ENCODE data around the gene TRIM36.

The TRIM36 gene, protein sequence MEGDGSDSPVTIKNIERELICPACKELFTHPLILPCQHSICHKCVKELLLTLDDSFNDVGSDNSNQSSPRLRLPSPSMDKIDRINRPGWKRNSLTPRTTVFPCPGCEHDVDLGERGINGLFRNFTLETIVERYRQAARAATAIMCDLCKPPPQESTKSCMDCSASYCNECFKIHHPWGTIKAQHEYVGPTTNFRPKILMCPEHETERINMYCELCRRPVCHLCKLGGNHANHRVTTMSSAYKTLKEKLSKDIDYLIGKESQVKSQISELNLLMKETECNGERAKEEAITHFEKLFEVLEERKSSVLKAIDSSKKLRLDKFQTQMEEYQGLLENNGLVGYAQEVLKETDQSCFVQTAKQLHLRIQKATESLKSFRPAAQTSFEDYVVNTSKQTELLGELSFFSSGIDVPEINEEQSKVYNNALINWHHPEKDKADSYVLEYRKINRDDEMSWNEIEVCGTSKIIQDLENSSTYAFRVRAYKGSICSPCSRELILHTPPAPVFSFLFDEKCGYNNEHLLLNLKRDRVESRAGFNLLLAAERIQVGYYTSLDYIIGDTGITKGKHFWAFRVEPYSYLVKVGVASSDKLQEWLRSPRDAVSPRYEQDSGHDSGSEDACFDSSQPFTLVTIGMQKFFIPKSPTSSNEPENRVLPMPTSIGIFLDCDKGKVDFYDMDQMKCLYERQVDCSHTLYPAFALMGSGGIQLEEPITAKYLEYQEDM

DNA sequence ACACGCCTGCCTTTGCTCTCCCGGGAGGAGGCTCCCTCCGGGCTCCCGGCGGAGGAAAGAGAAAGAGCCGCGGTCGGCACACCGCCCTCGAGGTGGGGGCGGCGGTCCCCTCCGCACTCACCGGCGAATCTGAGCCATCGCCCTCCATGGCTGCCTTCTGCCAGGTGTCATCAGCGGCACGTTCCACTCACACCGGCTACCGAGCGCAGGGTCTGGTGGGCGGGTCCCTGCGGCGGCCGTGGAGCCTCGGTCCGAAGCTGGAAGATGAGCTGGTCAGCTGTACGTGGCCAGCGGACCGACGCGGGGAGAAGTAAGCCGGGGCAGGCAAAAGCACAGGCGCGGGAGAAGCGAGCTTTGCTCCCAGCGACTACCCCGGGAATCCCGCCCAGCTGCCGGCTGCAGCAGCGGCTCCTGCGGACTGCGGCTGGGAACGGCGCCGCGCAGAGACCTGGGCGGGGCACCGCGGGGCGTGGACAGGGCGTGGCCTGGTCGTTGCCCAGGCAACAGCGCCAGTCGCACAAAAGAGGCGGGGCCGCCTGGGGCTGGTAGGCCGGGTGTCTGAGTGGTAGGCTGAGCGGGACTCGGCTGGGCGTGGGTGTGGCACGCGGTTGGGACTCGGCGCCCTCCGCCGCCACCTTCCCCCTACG is at the start of gene TRIM36:
TSS of gene TRIM36 (minus strand) at position 422 of the 647 bp plus-strand sequence. CDS start at position 148, 274 bp downstream.
- DNase-seq (ENCODE audit: low read depth, low spot score), result peak; percentile 94
- in situ Hi-C loops (cut with HindIII; ENCODE audit: low sequenced_read_pairs), result no loop called here
- H3K4me3 ChIP-seq (ENCODE audit: low read depth, low read length), result peak within 1 kb of the TSS; percentile 84
- TF ChIP-seq, protein P1, sequence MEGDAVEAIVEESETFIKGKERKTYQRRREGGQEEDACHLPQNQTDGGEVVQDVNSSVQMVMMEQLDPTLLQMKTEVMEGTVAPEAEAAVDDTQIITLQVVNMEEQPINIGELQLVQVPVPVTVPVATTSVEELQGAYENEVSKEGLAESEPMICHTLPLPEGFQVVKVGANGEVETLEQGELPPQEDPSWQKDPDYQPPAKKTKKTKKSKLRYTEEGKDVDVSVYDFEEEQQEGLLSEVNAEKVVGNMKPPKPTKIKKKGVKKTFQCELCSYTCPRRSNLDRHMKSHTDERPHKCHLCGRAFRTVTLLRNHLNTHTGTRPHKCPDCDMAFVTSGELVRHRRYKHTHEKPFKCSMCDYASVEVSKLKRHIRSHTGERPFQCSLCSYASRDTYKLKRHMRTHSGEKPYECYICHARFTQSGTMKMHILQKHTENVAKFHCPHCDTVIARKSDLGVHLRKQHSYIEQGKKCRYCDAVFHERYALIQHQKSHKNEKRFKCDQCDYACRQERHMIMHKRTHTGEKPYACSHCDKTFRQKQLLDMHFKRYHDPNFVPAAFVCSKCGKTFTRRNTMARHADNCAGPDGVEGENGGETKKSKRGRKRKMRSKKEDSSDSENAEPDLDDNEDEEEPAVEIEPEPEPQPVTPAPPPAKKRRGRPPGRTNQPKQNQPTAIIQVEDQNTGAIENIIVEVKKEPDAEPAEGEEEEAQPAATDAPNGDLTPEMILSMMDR (IDR thresholded peaks at IDR 0.05; ENCODE audit: low read depth, low read length), result no peak

DNA sequence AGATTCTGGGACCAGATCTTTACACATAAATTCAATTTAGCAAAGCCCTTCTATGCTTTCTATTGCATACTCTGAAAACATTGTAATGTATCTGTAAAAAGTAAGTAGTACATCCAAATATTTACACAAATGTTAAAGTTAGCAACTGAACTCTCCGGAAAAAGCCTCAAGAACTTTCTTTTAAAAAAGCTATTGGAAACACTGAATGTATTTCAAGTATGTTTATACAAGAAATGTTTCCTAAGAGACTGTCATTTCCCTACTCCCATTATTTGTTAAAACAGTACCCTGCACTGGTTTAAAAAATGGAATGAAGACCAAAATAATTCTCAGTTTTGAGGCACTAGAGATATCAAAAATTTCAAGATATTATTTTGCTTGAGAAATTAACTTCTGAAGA is 44.8 kb upstream of the TRIM36 start:
- TF ChIP-seq, protein P1 (IDR thresholded peaks at IDR 0.05; ENCODE audit: low read depth, low read length), result no peak
- no peak for DNase-seq (ENCODE audit: low read depth, low spot score)
- in situ Hi-C loops (cut with HindIII; ENCODE audit: low sequenced_read_pairs), result no loop called here
- no peak overlapping the region for H3K4me3 ChIP-seq (ENCODE audit: low read depth, low read length)

DNA sequence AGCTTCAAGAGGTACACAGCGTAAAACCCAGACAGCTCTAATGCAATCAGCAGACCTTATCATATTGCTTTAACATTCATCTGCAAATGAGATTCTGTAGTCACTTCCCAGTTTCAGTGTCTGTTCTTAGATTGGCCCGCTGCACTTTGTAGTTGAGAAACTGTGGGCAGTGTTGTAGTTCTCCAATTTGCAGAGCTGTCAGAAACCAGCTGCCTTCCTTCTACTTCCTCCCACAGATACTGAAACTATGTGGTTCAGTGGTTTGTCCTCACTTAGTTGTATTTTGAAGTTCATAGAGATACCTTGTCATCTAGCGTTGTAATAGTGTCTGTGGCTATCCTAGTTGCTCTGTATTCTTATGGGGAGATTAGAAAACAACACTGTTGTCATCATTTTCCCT is 39.6 kb upstream of the TRIM36 start:
- H3K4me3 ChIP-seq (ENCODE audit: low read depth, low read length), result no peak overlapping the region
- TF ChIP-seq, protein P1 (IDR thresholded peaks at IDR 0.05; ENCODE audit: low read depth, low read length), result no peak
- in situ Hi-C loops (cut with HindIII; ENCODE audit: low sequenced_read_pairs), result no loop called here
- DNase-seq (ENCODE audit: low read depth, low spot score), result no peak

DNA sequence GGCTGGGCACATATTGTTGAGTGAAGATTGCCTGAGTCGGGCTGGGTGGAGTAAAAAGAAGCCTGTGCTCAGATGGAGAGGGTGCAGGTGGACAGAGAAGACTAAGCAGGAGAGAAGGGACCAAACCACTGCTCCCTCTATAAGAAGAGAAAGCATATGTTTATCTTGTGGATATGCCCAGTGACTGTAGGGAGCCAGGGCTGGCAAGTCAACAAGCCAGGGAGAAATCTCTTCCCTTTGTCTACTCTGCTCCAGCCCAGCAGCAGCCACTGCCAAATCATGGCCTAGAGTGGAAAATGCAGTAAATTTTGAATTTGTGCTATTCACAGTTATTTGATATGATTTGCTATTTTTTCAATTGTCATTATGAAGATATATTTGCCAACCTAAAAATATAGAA is 33.2 kb upstream of the TRIM36 start:
- in situ Hi-C loops (cut with HindIII; ENCODE audit: low sequenced_read_pairs), result no loop called here
- TF ChIP-seq, protein P1 (IDR thresholded peaks at IDR 0.05; ENCODE audit: low read depth, low read length), result no peak
- no peak for DNase-seq (ENCODE audit: low read depth, low spot score)
- H3K4me3 ChIP-seq (ENCODE audit: low read depth, low read length), result no peak overlapping the region

DNA sequence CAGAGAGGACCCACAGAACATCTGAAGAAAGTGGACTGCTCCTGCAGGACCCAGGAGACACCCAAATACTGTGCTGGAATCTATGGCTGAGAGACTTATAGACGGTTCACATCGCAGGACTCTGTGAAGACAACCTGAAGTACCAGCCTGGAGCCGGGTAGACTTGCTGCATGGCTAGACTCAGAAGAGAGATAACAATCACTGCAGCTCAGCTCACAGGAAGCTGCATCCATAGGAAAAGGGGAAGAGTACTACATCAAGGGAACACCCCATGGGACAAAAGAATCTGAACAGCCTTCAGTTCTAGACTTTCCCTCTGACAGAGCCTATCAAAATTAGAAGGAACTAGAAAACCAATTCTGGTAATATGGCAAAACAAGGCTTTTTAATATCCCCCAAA is 26.5 kb upstream of the TRIM36 start:
- no peak for DNase-seq (ENCODE audit: low read depth, low spot score)
- TF ChIP-seq, protein P1 (IDR thresholded peaks at IDR 0.05; ENCODE audit: low read depth, low read length), result no peak
- no peak overlapping the region for H3K4me3 ChIP-seq (ENCODE audit: low read depth, low read length)
- in situ Hi-C loops (cut with HindIII; ENCODE audit: low sequenced_read_pairs), result no loop called here

DNA sequence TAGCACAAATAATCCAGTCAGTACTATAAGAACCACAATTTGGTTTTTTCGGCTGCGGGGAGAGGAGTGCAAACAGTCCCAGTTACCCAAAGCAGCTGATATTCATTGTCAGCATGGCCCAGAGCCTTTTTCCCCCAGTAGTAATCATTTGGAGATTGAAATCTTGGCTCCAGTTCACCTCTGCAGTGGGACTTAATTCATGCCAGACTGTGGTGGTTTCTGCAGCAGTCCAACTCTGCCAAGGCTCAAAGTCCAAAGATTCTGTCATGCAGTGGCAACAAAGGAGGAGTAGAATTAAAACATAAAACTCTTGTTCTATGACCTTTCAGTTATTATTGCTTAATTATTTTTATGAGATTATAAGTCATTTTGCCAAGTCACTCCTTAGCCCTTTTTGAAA is 25.0 kb upstream of the TRIM36 start:
- in situ Hi-C loops (cut with HindIII; ENCODE audit: low sequenced_read_pairs), result no loop called here
- peak; percentile 24 for DNase-seq (ENCODE audit: low read depth, low spot score)
- TF ChIP-seq, protein P1 (IDR thresholded peaks at IDR 0.05; ENCODE audit: low read depth, low read length), result no peak
- no peak overlapping the region for H3K4me3 ChIP-seq (ENCODE audit: low read depth, low read length)
